Measurements from ENCODE around the gene OR6Y1. TPM values are rescaled to one million over a fixed set of nuclear protein-coding genes. Genes with fewer than 3 reads are reported as not detected.

Gene OR6Y1
- total and polyA plus RNA-seq, 2 of the 4 experiments (the other 2 are of a cell fraction): not detected

GRCh38 chr1:158520955-158521665 is 33.1 kb downstream of the OR6Y1 start:
- ATAC-seq (ENCODE audit: low read depth): no peak
- Histone ChIP-seq H4K8ac (ENCODE audit: low read depth in 2 of 2, low read length in 2 of 2) (no peak overlapping the region), H3K14ac (replicated peaks; ENCODE audit: low read depth, low read length) (no peak overlapping the region), H3K9me3 (ENCODE audit: control insufficient read depth, insufficient read depth, low read length) (no peaks in the 10 kb centered on the region), H3K4me1 (ENCODE audit: control insufficient read depth, insufficient read depth, low read length) (no peaks in the 10 kb centered on the region), H2BK20ac (ENCODE audit: low read depth, low read length) (no peak overlapping the region), H3K9ac (ENCODE audit: low read depth, low read length) (no peak overlapping the region), H2AFZ (replicated peaks; ENCODE audit: low read length, poor library complexity) (no peak overlapping the region), H4K5ac (ENCODE audit: low read depth, low read length) (no peak overlapping the region), H3K4me3 (ENCODE audit: insufficient read depth, low read depth, low read length) (no peak overlapping the region), H3K56ac (ENCODE audit: extremely low read depth, insufficient read depth, low read length) (no peak overlapping the region), H3K36me3 (ENCODE audit: control insufficient read depth, insufficient read depth, low read length) (no peaks in the 10 kb centered on the region), H3K23ac (ENCODE audit: low read depth, low read length) (no peak overlapping the region), H2BK15ac (ENCODE audit: low read depth, low read length) (no peak overlapping the region), H2BK5ac (ENCODE audit: low read depth, low read length, poor library complexity, severe bottlenecking) (no peak overlapping the region), H3K27me3 (ENCODE audit: control insufficient read depth, insufficient read depth, low read length) (no peaks in the 10 kb centered on the region), H3K4ac (ENCODE audit: low read depth, low read length) (no peak overlapping the region), H3K18ac (ENCODE audit: low read depth, low read length) (no peak overlapping the region), H2AK5ac (ENCODE audit: low read depth, low read length) (no peak overlapping the region), H4K91ac (ENCODE audit: insufficient read depth, low read depth, low read length) (no peak overlapping the region), H2AK9ac (replicated peaks; ENCODE audit: low read depth, low read length, poor library complexity) (no peak overlapping the region), H3K9me1 (ENCODE audit: insufficient read depth, low read length) (no peaks in the 10 kb centered on the region), H3K4me2 (ENCODE audit: low read depth, low read length) (no peak overlapping the region), H4K20me1 (ENCODE audit: insufficient read depth, low read length) (no peaks in the 10 kb centered on the region), H3K27ac (ENCODE audit: insufficient read depth, low read length) (no peak overlapping the region), H2BK120ac (ENCODE audit: low read depth, low read length) (no peak overlapping the region), H3K79me1 (ENCODE audit: low read depth in 1 of 2, low read length in 2 of 2) (no peaks in the 10 kb centered on the region)
- CTCF ChIA-PET: interaction anchor here (1.1 kb wide), 1 partner anchor 25 kb away, joined by 3 read pairs; no protein-coding TSS in a partner anchor
- dilution Hi-C loops (cut with HindIII; ENCODE audit: low sequenced_read_pairs, unreplicated experiment) (no loop called here), intact Hi-C loops (cut with micrococcal nuclease) (loop anchor here (10.0 kb wide), 2 partner anchors 554 to 556 kb away; partner anchors contain the start of gene AIM2), in situ Hi-C loops (cut with MboI; ENCODE audit: low sequenced_read_pairs) (no loop called here)
- WGBS, 2 experiments (ENCODE audit: extremely low coverage in 2 of 2, insufficient read length in 1 of 2): no CpG with 5 or more reads among the region's 3 CpGs
- no peak for DNase-seq
- POLR2A ChIA-PET (ENCODE audit: unreplicated experiment): no interaction called here
- no peak for TF ChIP-seq POLR2A (IDR thresholded peaks at IDR 0.05; ENCODE audit: low read depth, low read length)
- TF ChIP-seq ELK1 (IDR thresholded peaks at IDR 0.05; ENCODE audit: borderline replicate concordance, low read depth, low read length): no peak
- BruUV-seq (replicated peaks): no TSS peak

Data from IMR-90 (cell line).